Medulla oblongata (tissue), 1 donor: ENCODE data around the gene KIF26B.
"Not testable (repeated sequence)": the region's sequence is repeated elsewhere in the genome, so short reads cannot be mapped to it uniquely, and the experiment has no call there.

Experiments
- DNase-seq: peaks from one replicate; pipeline ENCODE4 v3.0.0-alpha.2; 2015; ENCODE audit errors: extremely low spot score

Gene KIF26B

GRCh38 chr1:245154429-245155271, at the start of gene KIF26B:
Gene KIF26B, plus strand, starts transcription at chr1:245154985. Its CDS starts 440 bp downstream, at chr1:245155425.
- no peak for DNase-seq

DNA sequence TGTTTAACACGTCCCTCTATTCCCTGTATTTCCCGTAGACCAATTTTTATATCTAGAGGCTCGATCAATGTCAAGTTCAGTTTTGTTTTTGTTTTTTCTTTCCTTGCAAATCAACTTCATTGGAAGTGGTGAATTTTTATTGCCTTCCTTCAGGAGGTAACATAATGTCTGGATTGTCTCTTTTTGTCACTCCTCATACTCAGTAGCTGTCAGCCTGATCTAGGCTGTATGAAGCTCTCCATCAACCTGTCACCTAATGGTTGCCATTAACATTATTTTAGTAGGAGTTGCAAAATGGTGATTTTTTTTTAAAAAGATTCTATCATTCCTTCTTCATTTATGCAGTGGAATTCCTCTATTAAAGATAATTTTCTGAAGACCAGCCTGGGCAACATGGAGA, 49.7 kb upstream of the KIF26B start:
- no peak for DNase-seq

DNA sequence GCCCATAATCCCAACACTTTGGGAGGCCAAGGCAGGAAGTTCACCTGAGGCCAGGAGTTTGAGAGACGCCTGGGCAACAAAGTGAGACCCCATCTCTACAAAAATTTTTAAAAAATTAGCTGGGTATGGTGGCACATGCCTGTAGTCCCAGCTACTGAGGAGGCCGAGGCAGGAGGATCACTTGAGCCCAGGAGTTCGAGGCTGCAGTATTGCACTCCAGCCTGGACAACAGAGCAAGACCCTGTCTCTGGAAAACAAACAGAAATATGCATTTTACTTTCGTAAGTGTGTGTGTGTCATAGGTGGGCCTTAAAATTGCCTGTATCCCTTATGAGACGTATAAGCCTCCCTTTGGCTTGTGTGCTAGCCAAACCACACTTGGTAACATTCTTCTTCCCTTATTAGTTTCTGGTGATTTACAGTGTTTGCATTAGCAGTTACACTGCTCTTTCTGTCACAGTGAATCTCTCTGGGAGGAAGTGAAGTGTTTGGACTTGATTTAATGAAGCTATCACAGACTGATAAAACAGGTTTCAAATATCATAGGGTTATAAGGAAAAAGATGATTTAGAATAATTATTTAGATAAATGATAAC, 48.9 kb upstream of the KIF26B start:
- no peak for DNase-seq

DNA sequence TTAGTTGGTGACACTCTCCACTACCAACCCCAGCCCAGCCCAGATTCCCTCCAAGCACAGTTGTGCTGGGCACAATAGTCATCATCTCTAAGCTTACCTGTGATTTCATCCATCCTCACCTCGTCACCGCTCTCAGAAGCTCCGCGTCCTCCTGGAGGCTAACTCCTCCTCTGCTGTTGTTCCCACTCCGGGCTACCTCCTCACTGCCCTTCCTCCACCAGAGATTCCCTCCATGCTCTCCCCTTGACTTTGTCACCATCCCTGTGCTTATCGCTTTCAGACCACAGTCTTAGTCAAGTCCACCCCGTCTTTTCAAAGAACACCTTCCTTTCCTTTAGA, 47.0 kb upstream of the KIF26B start:
- no peak for DNase-seq

DNA sequence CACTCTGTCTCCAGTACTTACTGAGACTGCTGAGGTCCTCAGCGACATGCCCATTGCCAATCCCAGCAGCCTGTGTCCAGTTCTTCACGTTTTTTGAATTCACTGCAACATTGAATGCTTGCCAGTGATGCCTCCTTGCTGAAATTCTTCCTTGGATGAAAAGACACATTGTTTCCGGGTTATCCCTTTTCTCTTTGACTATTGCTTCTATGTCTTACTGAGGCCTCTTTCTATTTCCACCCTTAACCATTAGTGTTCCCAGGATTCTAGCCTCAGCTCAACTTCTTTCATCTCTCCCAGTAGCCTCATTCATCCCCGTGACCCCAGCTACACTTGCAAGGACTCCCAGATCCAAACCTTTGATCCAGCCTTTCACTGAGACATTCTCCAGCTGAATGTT, 46.5 kb upstream of the KIF26B start:
- peak; percentile 18 for DNase-seq

- DNase-seq: no peak
Observed at GRCh38 chr1:245108909-245109308, 45.9 kb upstream of the KIF26B start.

GRCh38 chr1:245110406-245110805, 44.4 kb upstream of the KIF26B start:
- DNase-seq: no peak

- no peak for DNase-seq
Observed at GRCh38 chr1:245111073-245111472, 43.7 kb upstream of the KIF26B start.

- no peak for DNase-seq
Observed at GRCh38 chr1:245113649-245114048, 41.1 kb upstream of the KIF26B start.

DNA sequence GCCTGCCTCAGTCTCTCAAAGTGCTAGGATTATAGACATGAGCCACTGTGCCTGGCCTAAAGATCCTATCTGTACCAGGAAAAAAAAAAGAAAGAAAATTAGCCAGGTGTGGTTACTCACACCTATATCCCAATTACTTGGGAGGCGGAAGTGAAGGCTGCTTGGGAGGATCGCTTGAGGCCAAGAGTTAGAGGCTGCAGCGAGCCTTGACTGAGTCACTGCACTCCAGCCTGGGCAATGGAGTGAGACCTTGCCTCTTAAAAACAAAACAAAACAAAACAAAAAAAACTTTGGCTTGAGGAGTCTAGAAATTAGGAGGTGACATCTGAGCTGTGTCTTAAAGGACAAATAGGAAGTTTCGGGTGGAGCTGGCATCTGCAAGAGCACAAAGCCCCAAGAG, 38.7 kb upstream of the KIF26B start:
- no peak for DNase-seq

GRCh38 chr1:245116751-245117150, 38.0 kb upstream of the KIF26B start:
- no peak for DNase-seq

DNA sequence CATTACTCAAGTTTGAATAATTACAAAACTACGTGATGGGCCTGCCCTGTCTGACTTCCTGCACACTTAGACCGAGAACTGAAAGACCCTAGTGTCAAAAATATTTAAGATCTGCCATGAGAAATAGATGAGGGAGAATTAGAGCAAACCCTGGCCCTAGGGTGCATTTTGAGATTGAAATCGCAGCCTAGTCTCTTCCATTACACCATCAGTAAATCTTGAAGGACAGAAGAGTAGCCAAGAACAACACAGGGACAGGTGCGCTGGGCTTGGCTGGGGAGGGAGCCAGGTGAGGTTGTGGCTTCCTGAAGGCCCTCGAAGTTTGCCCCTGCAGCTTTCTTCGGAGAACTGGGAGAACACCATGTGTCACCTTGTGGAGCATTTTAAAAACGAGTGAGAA, 36.7 kb upstream of the KIF26B start:
- no peak for DNase-seq

DNA sequence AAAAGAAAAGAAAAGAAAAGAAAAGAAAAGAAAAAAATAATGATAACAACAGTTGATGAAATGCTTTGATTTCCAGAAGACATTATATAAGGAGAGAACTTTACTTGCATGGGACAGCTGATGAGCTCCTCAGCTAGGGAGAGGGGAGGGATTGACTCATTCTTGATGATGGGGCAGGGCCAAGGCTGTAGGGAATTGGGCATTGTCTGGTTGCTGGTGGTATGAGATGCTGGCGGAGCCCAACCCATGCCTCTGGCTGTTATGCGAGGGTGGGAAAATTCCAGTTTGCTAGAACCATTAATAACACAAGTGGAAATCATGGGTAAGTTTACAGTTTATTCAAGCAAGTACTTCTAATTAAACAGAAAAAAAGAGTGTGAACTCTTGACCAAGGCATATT, 36.0 kb upstream of the KIF26B start:
- DNase-seq: no peak

DNA sequence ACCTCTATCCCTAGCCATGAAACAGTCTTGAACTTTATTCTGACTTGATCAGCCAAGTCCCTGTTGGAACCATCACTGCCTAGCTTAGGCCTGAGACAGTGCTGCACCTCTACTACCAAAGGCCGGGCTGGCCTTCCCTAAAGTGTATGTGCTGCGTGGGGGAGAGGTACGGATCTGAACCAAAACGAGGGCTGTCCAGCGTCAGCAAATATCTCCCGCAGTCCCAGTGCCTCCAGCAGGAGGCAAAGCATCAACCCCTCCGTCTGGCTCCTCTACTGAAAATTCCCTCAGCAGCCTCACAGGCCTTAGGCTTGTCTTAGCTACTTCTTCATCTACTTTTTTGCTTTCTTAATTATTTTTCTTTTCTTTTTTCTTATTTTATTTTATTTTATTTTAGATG, 33.3 kb upstream of the KIF26B start:
- DNase-seq: no peak

GRCh38 chr1:245124241-245124640, 30.5 kb upstream of the KIF26B start:
- no peak for DNase-seq

DNA sequence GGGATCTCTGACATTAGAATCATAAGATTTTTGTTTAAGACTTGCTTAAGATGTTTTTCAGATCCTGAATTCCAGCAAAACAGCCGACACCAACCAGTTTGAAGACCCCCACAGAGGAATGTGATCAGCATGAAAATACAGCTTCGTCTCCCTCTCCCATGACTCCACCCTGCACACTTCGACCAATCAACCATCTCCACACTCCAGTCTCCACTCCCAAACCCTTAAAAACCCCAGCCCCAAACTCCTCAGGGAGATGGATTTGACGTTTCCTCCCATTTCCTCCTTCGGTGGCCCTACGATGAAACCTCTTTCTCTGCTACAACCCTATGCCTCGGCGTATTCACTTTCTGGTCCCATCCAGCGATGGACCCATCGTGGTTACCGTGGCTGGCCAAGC, 30.1 kb upstream of the KIF26B start:
- DNase-seq: no peak

- no peak for DNase-seq
Observed at GRCh38 chr1:245126530-245126929, 28.3 kb upstream of the KIF26B start.

DNA sequence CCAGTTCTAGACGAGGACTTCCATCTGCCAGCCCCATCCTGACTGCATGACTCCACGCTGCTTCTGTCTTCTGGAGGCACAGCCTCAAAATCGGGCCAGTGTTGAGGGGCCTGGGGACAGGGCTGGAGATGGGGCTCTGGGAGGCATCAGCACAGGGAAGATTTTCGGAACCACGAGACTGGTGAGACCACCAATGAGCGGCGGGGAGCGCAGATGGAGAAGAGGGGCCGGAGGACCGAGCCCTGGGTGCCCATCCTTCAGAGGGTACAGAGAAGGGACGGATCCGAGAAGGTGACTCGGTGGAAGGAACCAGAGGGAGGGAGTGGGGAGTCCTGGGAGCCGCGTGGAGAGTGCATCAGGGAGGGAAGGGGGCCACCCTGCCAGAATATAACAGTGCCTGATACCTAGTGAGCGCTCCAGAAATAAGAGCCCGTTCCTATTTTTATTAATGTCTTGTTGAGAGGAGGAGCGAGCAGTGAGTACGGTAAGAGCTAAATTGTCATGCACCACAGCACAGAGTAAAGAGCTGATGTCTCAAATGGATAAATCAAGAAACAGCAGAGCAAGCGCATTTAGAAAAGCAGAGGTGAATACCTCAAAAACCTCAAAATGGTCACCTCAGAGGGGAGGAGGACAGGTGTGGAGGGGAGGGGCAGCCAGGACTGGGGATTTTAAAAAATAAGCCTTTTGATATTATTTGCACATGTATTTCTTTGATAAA, 26.2 kb upstream of the KIF26B start:
- no peak for DNase-seq

GRCh38 chr1:245129319-245130240, 25.2 kb upstream of the KIF26B start:
- peak; percentile 9 for DNase-seq

DNA sequence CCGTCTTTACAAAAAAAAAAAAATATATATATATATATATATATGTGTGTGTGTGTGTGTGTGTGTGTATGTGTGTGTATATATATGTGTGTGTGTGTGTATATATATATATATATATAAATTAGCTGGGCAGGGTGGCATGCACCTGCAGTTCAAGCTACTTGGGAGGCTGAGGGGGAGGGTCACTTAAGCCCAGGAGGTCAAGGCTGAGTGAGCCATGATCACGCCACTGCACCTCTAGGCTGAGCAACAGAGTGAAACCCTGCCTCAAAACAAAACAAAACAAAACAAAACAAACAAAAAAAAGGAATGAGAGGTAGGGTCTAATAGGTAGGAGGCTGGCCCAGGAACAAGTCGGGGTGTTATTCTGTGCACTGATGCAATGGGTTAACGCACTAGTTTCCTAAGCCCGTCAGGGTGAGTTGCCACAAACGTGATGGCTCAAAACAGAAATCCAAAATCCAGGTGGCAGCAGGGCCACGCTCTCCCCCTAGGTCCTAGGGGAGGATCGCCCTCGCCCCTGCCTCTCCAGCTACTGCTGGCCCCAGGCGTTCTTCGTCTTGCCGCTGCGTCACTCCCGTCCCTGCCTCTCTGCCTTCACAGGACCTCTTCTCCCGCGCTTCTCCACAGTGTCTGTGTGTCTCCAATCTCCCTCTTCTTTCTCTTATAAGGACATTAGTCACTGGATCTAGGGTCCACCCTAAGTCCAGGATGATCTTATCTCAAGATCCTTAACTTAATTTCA, 24.3 kb upstream of the KIF26B start:
- DNase-seq: not testable (repeated sequence)

- no peak for DNase-seq
Observed at GRCh38 chr1:245131026-245131393, 23.8 kb upstream of the KIF26B start.
